Mammary epithelial cell (primary cell): ENCODE measurements around the gene NT5M.

Experiments
- EZH2 ChIP-seq: IDR thresholded peaks from 2 replicates; pipeline ENCODE4 v1.6.1; 2012; ENCODE audit warnings: low read length, inconsistent platforms, borderline replicate concordance
- TF ChIP-seq, protein P1 (sequence below), 2 donors: IDR thresholded peaks in 1 of 2; conservative IDR thresholded peaks in 1 of 2; 2 replicates each; pipeline ENCODE4 v1.5.1; 2011 to 2012; ENCODE audit warnings: inconsistent platforms in 2 of 2, low read length in 2 of 2, mild to moderate bottlenecking in 2 of 2, control low read depth in 1 of 2, low read depth in 1 of 2; ENCODE audit not compliant: insufficient read depth in 1 of 2; ENCODE audit errors: extremely low read depth in 1 of 2

DNA sequence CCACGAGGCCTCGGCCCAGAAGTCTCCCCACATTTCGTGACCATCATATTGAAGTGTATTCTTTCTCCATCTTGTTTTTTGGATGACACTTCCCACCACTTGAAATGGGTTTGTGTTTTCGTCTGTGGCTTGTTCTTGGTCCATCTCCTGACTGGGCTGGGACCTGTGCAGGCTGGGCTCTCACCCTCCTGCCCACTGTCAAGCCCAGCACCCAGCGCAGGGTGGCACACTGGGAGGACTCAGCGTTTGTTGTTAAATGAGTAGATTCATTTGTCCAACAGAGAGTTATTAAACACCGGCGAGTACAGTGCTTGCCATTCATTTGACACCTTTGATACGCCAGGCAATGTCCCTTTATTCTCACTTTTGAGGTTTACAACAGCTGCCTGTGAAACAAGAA is 22.6 kb downstream of the NT5M start:
- TF ChIP-seq, protein P1, sequence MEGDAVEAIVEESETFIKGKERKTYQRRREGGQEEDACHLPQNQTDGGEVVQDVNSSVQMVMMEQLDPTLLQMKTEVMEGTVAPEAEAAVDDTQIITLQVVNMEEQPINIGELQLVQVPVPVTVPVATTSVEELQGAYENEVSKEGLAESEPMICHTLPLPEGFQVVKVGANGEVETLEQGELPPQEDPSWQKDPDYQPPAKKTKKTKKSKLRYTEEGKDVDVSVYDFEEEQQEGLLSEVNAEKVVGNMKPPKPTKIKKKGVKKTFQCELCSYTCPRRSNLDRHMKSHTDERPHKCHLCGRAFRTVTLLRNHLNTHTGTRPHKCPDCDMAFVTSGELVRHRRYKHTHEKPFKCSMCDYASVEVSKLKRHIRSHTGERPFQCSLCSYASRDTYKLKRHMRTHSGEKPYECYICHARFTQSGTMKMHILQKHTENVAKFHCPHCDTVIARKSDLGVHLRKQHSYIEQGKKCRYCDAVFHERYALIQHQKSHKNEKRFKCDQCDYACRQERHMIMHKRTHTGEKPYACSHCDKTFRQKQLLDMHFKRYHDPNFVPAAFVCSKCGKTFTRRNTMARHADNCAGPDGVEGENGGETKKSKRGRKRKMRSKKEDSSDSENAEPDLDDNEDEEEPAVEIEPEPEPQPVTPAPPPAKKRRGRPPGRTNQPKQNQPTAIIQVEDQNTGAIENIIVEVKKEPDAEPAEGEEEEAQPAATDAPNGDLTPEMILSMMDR (conservative IDR thresholded peaks at IDR 0.05 in 1 of 2, IDR thresholded peaks at IDR 0.05 in 1 of 2; ENCODE audit: extremely low read depth in 1 of 2, insufficient read depth in 1 of 2, low read depth in 1 of 2, low read length in 2 of 2), result no peak
- no peak for TF ChIP-seq EZH2
